Osteoblast (primary cell): ENCODE data around the gene FAM107A. TPM values are rescaled to one million over a fixed set of nuclear protein-coding genes. Genes with fewer than 3 reads are reported as not detected.

Experiments used
- DNase-seq: peaks from one replicate; pipeline ENCODE4 v3.0.0; 2011; ENCODE audit warnings: low spot score, mixed read lengths; ENCODE audit not compliant: insufficient read length; ENCODE audit errors: missing footprints
- H2AFZ ChIP-seq: 2 replicates; pipeline ENCODE4 v1.6.0; 2011; ENCODE audit warnings: mild to moderate bottlenecking, low read length
- H3K27ac ChIP-seq: 2 replicates; pipeline ENCODE4 v1.5.1; 2011; ENCODE audit warnings: mild to moderate bottlenecking, low read depth, low read length, moderate library complexity
- H3K27me3 ChIP-seq: 2 replicates; pipeline ENCODE4 v1.6.0; 2012; ENCODE audit warnings: mild to moderate bottlenecking, control low read depth, inconsistent platforms, low read length, moderate library complexity; ENCODE audit not compliant: insufficient read depth
- H3K36me3 ChIP-seq: 2 replicates; pipeline ENCODE4 v1.5.1; 2011; ENCODE audit warnings: mild to moderate bottlenecking, low read length, control low read depth, moderate library complexity; ENCODE audit not compliant: insufficient read depth
- H3K4me1 ChIP-seq: 2 replicates; pipeline ENCODE4 v1.5.1; 2011; ENCODE audit warnings: mild to moderate bottlenecking, low read length, control low read depth, moderate library complexity; ENCODE audit not compliant: insufficient read depth
- H3K4me2 ChIP-seq: 2 replicates; pipeline ENCODE4 v1.6.0; 2011; ENCODE audit warnings: mild to moderate bottlenecking, low read length; ENCODE audit not compliant: insufficient read depth
- H3K4me3 ChIP-seq: fragments of 200-600 bp; sonication (generic); 3 replicates; pipeline ENCODE4 v1.5.1; 2012; ENCODE audit warnings: mild to moderate bottlenecking, low read length, inconsistent platforms; ENCODE audit not compliant: insufficient read depth
- H3K79me2 ChIP-seq: 2 replicates; pipeline ENCODE4 v1.6.0; 2012; ENCODE audit warnings: mild to moderate bottlenecking, low read length, control low read depth, inconsistent platforms; ENCODE audit not compliant: insufficient read depth
- H3K9me3 ChIP-seq: 2 replicates; pipeline ENCODE4 v1.5.1; 2011; ENCODE audit warnings: low read depth, low read length, control low read depth
- H4K20me1 ChIP-seq: 2 replicates; pipeline ENCODE4 v1.6.0; 2012; ENCODE audit warnings: mild to moderate bottlenecking, low read length, control low read depth; ENCODE audit not compliant: insufficient read depth
- CTCF ChIP-seq: IDR thresholded peaks from 2 replicates; pipeline ENCODE4 v1.5.1; 2011; ENCODE audit warnings: mild to moderate bottlenecking, low read depth, low read length, moderate library complexity; ENCODE audit errors: extremely low read depth
- total RNA-seq: library from RNA; depleted of rRNA; stranded (reverse); fragments of >200 nt; gene quantifications from 2 replicates; pipeline ENCODE4 v1.2.3, GENCODE V29; 2012

Gene FAM107A
- total RNA-seq, 1 donor = not detected

GRCh38 chr3:58623478-58623877 is 46.3 kb upstream of the FAM107A start:
- H4K20me1 ChIP-seq = no peaks in the 10 kb centered on the region
- H3K27ac ChIP-seq = no peak overlapping the region
- no peak overlapping the region for H2AFZ ChIP-seq
- no peak for DNase-seq
- H3K79me2 ChIP-seq = no peaks in the 10 kb centered on the region
- no peak for TF ChIP-seq CTCF
- H3K4me1 ChIP-seq = peaks cover 13% of the 10 kb centered on the region
- H3K4me3 ChIP-seq = no peak overlapping the region
- H3K4me2 ChIP-seq = no peak overlapping the region
- H3K9me3 ChIP-seq = no peaks in the 10 kb centered on the region
- no peaks in the 10 kb centered on the region for H3K27me3 ChIP-seq
- no peaks in the 10 kb centered on the region for H3K36me3 ChIP-seq

GRCh38 chr3:58622892-58623291 is 45.7 kb upstream of the FAM107A start:
- DNase-seq = no peak
- H3K4me3 ChIP-seq = no peak overlapping the region

GRCh38 chr3:58622436-58622835 is 45.2 kb upstream of the FAM107A start:
- Histone ChIP-seq H3K27me3 (no peaks in the 10 kb centered on the region), H3K4me2 (no peak overlapping the region)
- TF ChIP-seq CTCF = no peak

More at GRCh38 chr3:58622892-58623291, 45.7 kb upstream of the FAM107A start:
- H3K4me1 ChIP-seq = peaks cover 7% of the 10 kb centered on the region
- no peak overlapping the region for H2AFZ ChIP-seq
- H3K4me2 ChIP-seq = no peak overlapping the region
- no peak overlapping the region for H3K27ac ChIP-seq
- H3K9me3 ChIP-seq = no peaks in the 10 kb centered on the region
- no peaks in the 10 kb centered on the region for H3K27me3 ChIP-seq
- TF ChIP-seq CTCF = no peak
- no peaks in the 10 kb centered on the region for H4K20me1 ChIP-seq
- H3K79me2 ChIP-seq = no peaks in the 10 kb centered on the region
- no peaks in the 10 kb centered on the region for H3K36me3 ChIP-seq

GRCh38 chr3:58621086-58621830 is 44.1 kb upstream of the FAM107A start:
- Histone ChIP-seq H2AFZ (no peak overlapping the region), H3K4me1 (no peaks in the 10 kb centered on the region), H3K4me2 (no peak overlapping the region), H3K9me3 (no peaks in the 10 kb centered on the region), H3K27me3 (no peaks in the 10 kb centered on the region), H3K36me3 (no peaks in the 10 kb centered on the region), H4K20me1 (no peaks in the 10 kb centered on the region), H3K79me2 (no peaks in the 10 kb centered on the region), H3K27ac (no peak overlapping the region), H3K4me3 (no peak overlapping the region)
- no peak for DNase-seq
- TF ChIP-seq CTCF = no peak

More at GRCh38 chr3:58622436-58622835, 45.2 kb upstream of the FAM107A start:
- no peak overlapping the region for H3K4me3 ChIP-seq
- no peak for DNase-seq
- no peaks in the 10 kb centered on the region for H3K9me3 ChIP-seq
- no peak overlapping the region for H3K27ac ChIP-seq
- peaks cover 2% of the 10 kb centered on the region for H3K4me1 ChIP-seq
- no peaks in the 10 kb centered on the region for H3K36me3 ChIP-seq
- no peaks in the 10 kb centered on the region for H3K79me2 ChIP-seq
- H2AFZ ChIP-seq = no peak overlapping the region
- H4K20me1 ChIP-seq = no peaks in the 10 kb centered on the region
